Testis (tissue), 2 donors: Measurements from ENCODE around the gene TAF3.

Experiments
- CTCF ChIP-seq, 3 experiments: fragments of 450-650 bp in 2 of 3; fragments of 200-600 bp in 1 of 3; sonication (generic) in 1 of 3; IDR thresholded peaks; one replicate each; pipeline ENCODE4 v1.5.1; 2016 to 2019; ENCODE audit warnings: antibody characterized with exemption in 3 of 3, mild to moderate bottlenecking in 2 of 3, moderate library complexity in 1 of 3
- POLR2A ChIP-seq: fragments of 450-650 bp; IDR thresholded peaks from one replicate; pipeline ENCODE4 v1.6.1; 2017; ENCODE audit warnings: antibody characterized with exemption, mild to moderate bottlenecking, moderate library complexity

- TF ChIP-seq CTCF (IDR thresholded peaks at IDR 0.05) (no peak), POLR2A (no peak)
These were observed 14.1 kb upstream of the TAF3 start for GRCh38 chr10:7804216-7804615.
